HG03460 (cell line): ENCODE data around the gene DGKG.

Source experiments
- ATAC-seq: cut with Tn5 transposase; IDR thresholded peaks from one replicate; pipeline ENCODE4 v1.9.1; 2021; ENCODE audit not compliant: unreplicated experiment

Gene DGKG

GRCh38 chr3:186281176-186281575 is 80.9 kb downstream of the DGKG start:
- ATAC-seq, result no peak

GRCh38 chr3:186280737-186281136 is 81.3 kb downstream of the DGKG start:
- no peak for ATAC-seq

GRCh38 chr3:186277268-186277909 is 84.6 kb downstream of the DGKG start:
- no peak for ATAC-seq

- no peak for ATAC-seq
Observed at GRCh38 chr3:186275436-186275835, 86.6 kb downstream of the DGKG start.

GRCh38 chr3:186273586-186273985 is 88.4 kb downstream of the DGKG start:
- ATAC-seq, result no peak

GRCh38 chr3:186270701-186271100 is 91.3 kb downstream of the DGKG start:
- no peak for ATAC-seq

GRCh38 chr3:186268616-186269448 is 93.2 kb downstream of the DGKG start:
- ATAC-seq, result no peak

- no peak for ATAC-seq
Observed at GRCh38 chr3:186267758-186268157, 94.3 kb downstream of the DGKG start.

GRCh38 chr3:186264608-186265400 is 97.2 kb downstream of the DGKG start:
- ATAC-seq, result no peak

- no peak for ATAC-seq
Observed at GRCh38 chr3:186261638-186262037, 100.4 kb downstream of the DGKG start.

- ATAC-seq, result no peak
Observed at GRCh38 chr3:186260726-186261125, 101.3 kb downstream of the DGKG start.

GRCh38 chr3:186259612-186260383 is 102.2 kb downstream of the DGKG start:
- peak; percentile 50 for ATAC-seq

GRCh38 chr3:186258968-186259367 is 103.1 kb downstream of the DGKG start:
- no peak for ATAC-seq

GRCh38 chr3:186257866-186258265 is 104.2 kb downstream of the DGKG start:
- ATAC-seq, result no peak

GRCh38 chr3:186255703-186256331 is 106.2 kb downstream of the DGKG start:
- no peak for ATAC-seq

GRCh38 chr3:186254676-186255650 is 107.1 kb downstream of the DGKG start:
- peak; percentile 67 for ATAC-seq

GRCh38 chr3:186251948-186252619 is 110.0 kb downstream of the DGKG start:
- ATAC-seq, result no peak

- ATAC-seq, result no peak
Observed at GRCh38 chr3:186248850-186249249, 113.2 kb downstream of the DGKG start.
